Fibroblast of skin of right biceps (primary cell): Measurements from ENCODE around the gene OR11H6.
"Not testable (repeated sequence)": the region's sequence is repeated elsewhere in the genome, so short reads cannot be mapped to it uniquely, and the experiment has no call there.

Source experiments
- DNase-seq: peaks from one replicate; pipeline ENCODE4 v3.0.0-alpha.2; 2013

The OR11H6 gene

GRCh38 chr14:20264361-20264760, 40.9 kb downstream of the OR11H6 start:
- DNase-seq: not testable (repeated sequence)

DNA sequence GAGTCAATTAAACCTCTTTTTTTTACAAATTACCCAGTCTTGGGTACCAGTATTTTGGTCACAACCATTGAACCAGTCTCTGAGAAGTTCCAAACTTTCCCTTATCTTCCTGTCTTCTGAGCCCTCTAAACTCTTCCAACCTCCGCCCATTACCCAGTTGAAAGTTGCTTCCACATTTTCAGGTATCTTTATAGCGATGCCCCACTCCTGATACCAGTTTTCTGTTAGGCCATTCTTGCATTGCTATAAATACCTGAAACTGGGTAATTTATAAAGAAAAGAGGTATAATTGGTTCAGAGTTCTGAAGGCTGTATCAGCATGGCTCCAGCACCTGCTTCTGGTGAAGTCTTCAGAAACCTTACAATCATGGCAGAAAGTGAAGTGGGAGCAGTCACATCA, 50.6 kb downstream of the OR11H6 start:
- no peak for DNase-seq
